Measurements from ENCODE around the gene TRIM56. TPM values are rescaled to one million over a fixed set of nuclear protein-coding genes. Genes with fewer than 3 reads are reported as not detected.
A peak's percentile ranks its signal among the peaks of the same experiment; 100 is the strongest.

Gene TRIM56
- total and polyA plus RNA-seq, 2 of the 13 experiments (the other 11 are each of a cell fraction or from before 2014, with no cell fraction given), result 3.2 to 7.1 TPM

GRCh38 chr7:101099969-101100781 is 14.9 kb downstream of the TRIM56 start (continued):
- peak; percentile 51; the same call in 1 of the 2 replicates for TF ChIP-seq ZNF770 (CRISPR knock-in tag; IDR thresholded peaks at IDR 0.05)
- TF ChIP-seq ZBTB1 (CRISPR knock-in tag; IDR thresholded peaks at IDR 0.05; ENCODE audit: borderline replicate concordance), result no peak
- no peak; the same call in 1 of the 2 replicates for TF ChIP-seq ZNF572 (CRISPR knock-in tag; IDR thresholded peaks at IDR 0.05)
- TF ChIP-seq KAT8 (CRISPR knock-in tag; IDR thresholded peaks at IDR 0.05), result peak; percentile 71
- no peak for TF ChIP-seq ZNF597 (CRISPR knock-in tag; IDR thresholded peaks at IDR 0.05)
- TF ChIP-seq MLLT10 (CRISPR knock-in tag; IDR thresholded peaks at IDR 0.05), result no peak
- TF ChIP-seq ZNF329 (CRISPR knock-in tag; IDR thresholded peaks at IDR 0.05; ENCODE audit: low read depth), result no peak
- peak; percentile 61; the same call in 1 of the 2 replicates for TF ChIP-seq MXD4 (CRISPR knock-in tag; IDR thresholded peaks at IDR 0.05)
- TF ChIP-seq PLSCR1 (CRISPR knock-in tag; IDR thresholded peaks at IDR 0.05; ENCODE audit: borderline replicate concordance), result no peak
- peak in 1 of 2 experiments; percentile 60; a peak in 2 of 4 replicates for TF ChIP-seq KLF16 (CRISPR knock-in tag; IDR thresholded peaks at IDR 0.05)
- TF ChIP-seq ZBTB8A (CRISPR knock-in tag; IDR thresholded peaks at IDR 0.05; ENCODE audit: borderline replicate concordance, low read depth), result no peak
- TF ChIP-seq TMF1 (CRISPR knock-in tag; IDR thresholded peaks at IDR 0.05; ENCODE audit: low read depth), result no peak
- TF ChIP-seq UBTF (CRISPR knock-in tag; IDR thresholded peaks at IDR 0.05), result peak; percentile 28; the same call in 1 of the 2 replicates
- TF ChIP-seq ZNF614 (CRISPR knock-in tag; IDR thresholded peaks at IDR 0.05; ENCODE audit: borderline replicate concordance), result peak; percentile 46; the same call in 1 of the 2 replicates
- TF ChIP-seq ZNF136 (CRISPR knock-in tag; IDR thresholded peaks at IDR 0.05; ENCODE audit: low read depth), result no peak
- no peak for TF ChIP-seq ZFP41 (CRISPR knock-in tag; IDR thresholded peaks at IDR 0.05; ENCODE audit: borderline replicate concordance)
- peak; percentile 93 for TF ChIP-seq MED1 (CRISPR knock-in tag; IDR thresholded peaks at IDR 0.05)
- TF ChIP-seq RORA (CRISPR knock-in tag; IDR thresholded peaks at IDR 0.05), result no peak
- no peak for TF ChIP-seq SUZ12 (IDR thresholded peaks at IDR 0.05; ENCODE audit: low read depth, low read length)
- TF ChIP-seq NFATC3 (CRISPR knock-in tag; IDR thresholded peaks at IDR 0.05), result no peak
- TF ChIP-seq ZSCAN20 (CRISPR knock-in tag; IDR thresholded peaks at IDR 0.05; ENCODE audit: borderline replicate concordance), result no peak
- TF ChIP-seq MNT (IDR thresholded peaks at IDR 0.05), result no peak
